Neural cell (in vitro differentiated cells): Measurements from ENCODE around the gene PRKAG2.

Experiments used
- EP300 ChIP-seq: fragments of 450-650 bp; conservative IDR thresholded peaks from 2 replicates; pipeline ENCODE4 v1.6.1; 2014; ENCODE audit warnings: antibody characterized with exemption, mild to moderate bottlenecking, moderate library complexity; ENCODE audit not compliant: poor library complexity, severe bottlenecking
- EZH2 ChIP-seq: fragments of 200-600, 300-800 bp; shearing (Covaris generic), sonication (generic); IDR thresholded peaks from 2 replicates; pipeline ENCODE4 v1.6.1; 2014; ENCODE audit warnings: antibody characterized with exemption, low read length, borderline replicate concordance, mild to moderate bottlenecking; ENCODE audit not compliant: insufficient read depth, poor library complexity, severe bottlenecking
- POLR2AphosphoS5 ChIP-seq: IDR thresholded peaks from 2 replicates; pipeline ENCODE4 v1.6.1; 2012
- RAD21 ChIP-seq: fragments of 450-650 bp; conservative IDR thresholded peaks from 2 replicates; pipeline ENCODE4 v1.6.1; 2014; ENCODE audit warnings: antibody characterized with exemption, mild to moderate bottlenecking, moderate library complexity
- SMC3 ChIP-seq: fragments of 450-650 bp; conservative IDR thresholded peaks from 2 replicates; pipeline ENCODE4 v1.6.1; 2014; ENCODE audit warnings: antibody characterized with exemption, mild to moderate bottlenecking, moderate library complexity; ENCODE audit not compliant: poor library complexity
- TAF1 ChIP-seq: IDR thresholded peaks from 2 replicates; pipeline ENCODE4 v1.6.1; 2012; ENCODE audit warnings: low read depth
- TF ChIP-seq, protein P1 (sequence below): fragments of 450-650 bp; IDR thresholded peaks from 2 replicates; pipeline ENCODE4 v1.5.1; 2014; ENCODE audit warnings: antibody characterized with exemption, mild to moderate bottlenecking, moderate library complexity; ENCODE audit not compliant: poor library complexity, severe bottlenecking
- TF ChIP-seq, protein P2 (sequence below): IDR thresholded peaks from 2 replicates; pipeline ENCODE4 v1.6.1; 2012; ENCODE audit warnings: borderline replicate concordance

DNA sequence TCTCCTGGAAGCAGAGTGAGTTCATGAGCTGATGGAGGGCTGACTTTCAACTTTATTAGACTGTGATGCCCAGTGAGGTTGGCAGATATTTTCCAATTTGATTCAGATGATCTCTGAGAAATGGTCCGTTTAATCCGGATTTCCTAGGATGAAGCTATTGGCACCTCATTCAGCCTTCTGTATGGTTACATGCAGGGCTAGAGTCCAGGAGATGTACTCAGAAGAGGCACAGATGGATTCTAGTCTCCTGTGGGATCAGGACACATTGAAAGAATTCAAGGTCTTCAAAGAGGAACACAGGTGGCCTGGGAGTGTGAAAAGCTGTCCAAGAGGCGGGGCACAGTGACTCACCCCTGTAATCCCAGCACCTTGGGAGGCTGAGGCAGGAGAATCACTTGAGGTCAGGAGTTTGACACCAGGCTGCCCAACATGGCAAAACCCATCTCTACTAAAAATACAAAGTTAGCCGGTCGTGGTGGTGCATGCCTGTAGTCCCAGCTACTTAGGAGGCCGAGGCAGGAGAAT lies 334.2 kb downstream of the PRKAG2 start:
- TF ChIP-seq, protein P1, sequence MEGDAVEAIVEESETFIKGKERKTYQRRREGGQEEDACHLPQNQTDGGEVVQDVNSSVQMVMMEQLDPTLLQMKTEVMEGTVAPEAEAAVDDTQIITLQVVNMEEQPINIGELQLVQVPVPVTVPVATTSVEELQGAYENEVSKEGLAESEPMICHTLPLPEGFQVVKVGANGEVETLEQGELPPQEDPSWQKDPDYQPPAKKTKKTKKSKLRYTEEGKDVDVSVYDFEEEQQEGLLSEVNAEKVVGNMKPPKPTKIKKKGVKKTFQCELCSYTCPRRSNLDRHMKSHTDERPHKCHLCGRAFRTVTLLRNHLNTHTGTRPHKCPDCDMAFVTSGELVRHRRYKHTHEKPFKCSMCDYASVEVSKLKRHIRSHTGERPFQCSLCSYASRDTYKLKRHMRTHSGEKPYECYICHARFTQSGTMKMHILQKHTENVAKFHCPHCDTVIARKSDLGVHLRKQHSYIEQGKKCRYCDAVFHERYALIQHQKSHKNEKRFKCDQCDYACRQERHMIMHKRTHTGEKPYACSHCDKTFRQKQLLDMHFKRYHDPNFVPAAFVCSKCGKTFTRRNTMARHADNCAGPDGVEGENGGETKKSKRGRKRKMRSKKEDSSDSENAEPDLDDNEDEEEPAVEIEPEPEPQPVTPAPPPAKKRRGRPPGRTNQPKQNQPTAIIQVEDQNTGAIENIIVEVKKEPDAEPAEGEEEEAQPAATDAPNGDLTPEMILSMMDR, result no peak
- TF ChIP-seq EZH2 (no peak), EP300 (no peak), POLR2AphosphoS5 (no peak), SMC3 (no peak), TAF1 (no peak), RAD21 (no peak)
- TF ChIP-seq, protein P2, sequence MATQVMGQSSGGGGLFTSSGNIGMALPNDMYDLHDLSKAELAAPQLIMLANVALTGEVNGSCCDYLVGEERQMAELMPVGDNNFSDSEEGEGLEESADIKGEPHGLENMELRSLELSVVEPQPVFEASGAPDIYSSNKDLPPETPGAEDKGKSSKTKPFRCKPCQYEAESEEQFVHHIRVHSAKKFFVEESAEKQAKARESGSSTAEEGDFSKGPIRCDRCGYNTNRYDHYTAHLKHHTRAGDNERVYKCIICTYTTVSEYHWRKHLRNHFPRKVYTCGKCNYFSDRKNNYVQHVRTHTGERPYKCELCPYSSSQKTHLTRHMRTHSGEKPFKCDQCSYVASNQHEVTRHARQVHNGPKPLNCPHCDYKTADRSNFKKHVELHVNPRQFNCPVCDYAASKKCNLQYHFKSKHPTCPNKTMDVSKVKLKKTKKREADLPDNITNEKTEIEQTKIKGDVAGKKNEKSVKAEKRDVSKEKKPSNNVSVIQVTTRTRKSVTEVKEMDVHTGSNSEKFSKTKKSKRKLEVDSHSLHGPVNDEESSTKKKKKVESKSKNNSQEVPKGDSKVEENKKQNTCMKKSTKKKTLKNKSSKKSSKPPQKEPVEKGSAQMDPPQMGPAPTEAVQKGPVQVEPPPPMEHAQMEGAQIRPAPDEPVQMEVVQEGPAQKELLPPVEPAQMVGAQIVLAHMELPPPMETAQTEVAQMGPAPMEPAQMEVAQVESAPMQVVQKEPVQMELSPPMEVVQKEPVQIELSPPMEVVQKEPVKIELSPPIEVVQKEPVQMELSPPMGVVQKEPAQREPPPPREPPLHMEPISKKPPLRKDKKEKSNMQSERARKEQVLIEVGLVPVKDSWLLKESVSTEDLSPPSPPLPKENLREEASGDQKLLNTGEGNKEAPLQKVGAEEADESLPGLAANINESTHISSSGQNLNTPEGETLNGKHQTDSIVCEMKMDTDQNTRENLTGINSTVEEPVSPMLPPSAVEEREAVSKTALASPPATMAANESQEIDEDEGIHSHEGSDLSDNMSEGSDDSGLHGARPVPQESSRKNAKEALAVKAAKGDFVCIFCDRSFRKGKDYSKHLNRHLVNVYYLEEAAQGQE, result no peak
